ENCODE results near the gene PACSIN2. TPM values are rescaled to one million over a fixed set of nuclear protein-coding genes. Genes with fewer than 3 reads are reported as not detected.
"Not testable (repeated sequence)": the region's sequence is repeated elsewhere in the genome, so short reads cannot be mapped to it uniquely, and the experiment has no call there.

Gene PACSIN2
- polyA plus RNA-seq, 12 donors: 22.7 to 44.7 (median 29.0) TPM; not detected in 1

- DNase-seq: no peak
Observed at GRCh38 chr22:42928969-42929837, 85.7 kb downstream of the PACSIN2 start.

- DNase-seq: no peak
Observed at GRCh38 chr22:42927966-42928365, 87.0 kb downstream of the PACSIN2 start.

- DNase-seq: no peak
Observed at GRCh38 chr22:42926768-42927167, 88.2 kb downstream of the PACSIN2 start.

- no peak for DNase-seq
Observed at GRCh38 chr22:42926104-42926503, 88.8 kb downstream of the PACSIN2 start.

- DNase-seq: no peak
Observed at GRCh38 chr22:42925598-42925997, 89.4 kb downstream of the PACSIN2 start.

GRCh38 chr22:42925031-42925430 lies 89.9 kb downstream of the PACSIN2 start:
- not testable (repeated sequence) for DNase-seq

GRCh38 chr22:42924436-42924835 lies 90.5 kb downstream of the PACSIN2 start:
- no peak for DNase-seq

GRCh38 chr22:42922374-42923191 lies 92.4 kb downstream of the PACSIN2 start:
- no peak for DNase-seq

- DNase-seq: no peak
Observed at GRCh38 chr22:42920101-42920820, 94.7 kb downstream of the PACSIN2 start.

- DNase-seq: no peak
Observed at GRCh38 chr22:42919199-42919598, 95.8 kb downstream of the PACSIN2 start.

GRCh38 chr22:42918500-42918899 lies 96.4 kb downstream of the PACSIN2 start:
- no peak for DNase-seq

- DNase-seq: not testable (repeated sequence)
Observed at GRCh38 chr22:42917358-42917757, 97.6 kb downstream of the PACSIN2 start.

- DNase-seq: no peak
Observed at GRCh38 chr22:42915980-42916765, 98.8 kb downstream of the PACSIN2 start.

- DNase-seq: no peak
Observed at GRCh38 chr22:42914511-42915076, 100.4 kb downstream of the PACSIN2 start.

- DNase-seq: no peak
Observed at GRCh38 chr22:42913874-42914510, 101.0 kb downstream of the PACSIN2 start.

- DNase-seq: no peak
Observed at GRCh38 chr22:42912059-42912458, 102.9 kb downstream of the PACSIN2 start.

- DNase-seq: no peak
Observed at GRCh38 chr22:42910221-42910942, 104.6 kb downstream of the PACSIN2 start.

- no peak for DNase-seq
Observed at GRCh38 chr22:42909363-42910058, 105.4 kb downstream of the PACSIN2 start.

GRCh38 chr22:42908374-42908746 lies 106.6 kb downstream of the PACSIN2 start:
- DNase-seq: no peak
